SK-N-SH (cell line): Measurements from ENCODE around the gene SPAG6. TPM values are rescaled to one million over a fixed set of nuclear protein-coding genes. Genes with fewer than 3 reads are reported as not detected.

Source experiments
- CTCF ChIA-PET: fragments of 300-600, 350-600 bp; formaldehyde crosslinking; extraction: SDS; loops from one replicate; lab custom pipeline; 2021; lab: Yijun Ruan, JAX
- POLR2A ChIA-PET: fragments of 350-600 bp; sonication (Branson Sonifier 250); formaldehyde crosslinking; extraction: SDS; loops from one replicate; lab custom pipeline; 2020; ENCODE audit warnings: antibody characterized with exemption, inconsistent platforms; lab: Yijun Ruan, JAX
- DNase-seq: peaks from one replicate; pipeline ENCODE4 v3.0.0; 2012
- H2AFZ ChIP-seq: fragments of 200-600 bp; sonication (generic); 2 replicates; pipeline ENCODE4 v1.8.1; 2016; ENCODE audit warnings: antibody characterized with exemption, mild to moderate bottlenecking, low read depth
- H3F3A ChIP-seq: fragments of 200-600 bp; sonication (generic); replicated peaks from 2 replicates; pipeline ENCODE3; 2016; ENCODE audit warnings: antibody characterized with exemption, mild to moderate bottlenecking; ENCODE audit not compliant: insufficient read depth
- H3K27ac ChIP-seq, 2 experiments: fragments of 200-500 bp in 1 of 2; fragments of 200-600 bp in 1 of 2; sonication (Bioruptor generic) in 1 of 2; sonication (generic), shearing (Covaris generic) in 1 of 2; 2 replicates each; pipeline versions ENCODE4 v1.5.1 to v1.6.1; 2014 to 2016; ENCODE audit warnings: low read depth in 2 of 2, inconsistent platforms in 1 of 2, low read length in 1 of 2, mild to moderate bottlenecking in 1 of 2, mixed read lengths in 1 of 2
- H3K27me3 ChIP-seq: fragments of 200-600 bp; sonication (generic), shearing (Covaris generic); 2 replicates; pipeline ENCODE4 v1.6.1; 2016; ENCODE audit warnings: mixed run types; ENCODE audit not compliant: insufficient read depth
- H3K36me3 ChIP-seq, 2 experiments: fragments of 200-500 bp in 1 of 2; fragments of 200-600 bp in 1 of 2; sonication (Bioruptor generic) in 1 of 2; sonication (generic) in 1 of 2; replicated peaks in 1 of 2; 2 replicates each; pipeline versions ENCODE3 to v1.5.1; 2014 to 2016; ENCODE audit warnings: low read length in 1 of 2, mild to moderate bottlenecking in 1 of 2; ENCODE audit not compliant: insufficient read depth in 2 of 2, control insufficient read depth in 1 of 2
- H3K4me1 ChIP-seq, 2 experiments: fragments of 200-500 bp in 1 of 2; fragments of 200-600 bp in 1 of 2; sonication (Bioruptor generic) in 1 of 2; sonication (generic), shearing (Covaris generic) in 1 of 2; 2 replicates each; pipeline versions ENCODE4 v1.5.1 to v1.6.1; 2014 to 2016; ENCODE audit warnings: low read depth in 1 of 2, low read length in 1 of 2, mixed run types in 1 of 2; ENCODE audit not compliant: insufficient read depth in 2 of 2, control insufficient read depth in 1 of 2
- H3K4me2 ChIP-seq: fragments of 200-600 bp; sonication (generic), shearing (Covaris generic); 2 replicates; pipeline ENCODE4 v1.6.1; 2017; ENCODE audit warnings: mixed run types
- H3K4me3 ChIP-seq, 2 experiments: fragments of 200-500 bp in 1 of 2; fragments of 200-600 bp in 1 of 2; sonication (Bioruptor generic) in 1 of 2; sonication (generic), shearing (Covaris generic) in 1 of 2; 2 replicates each; pipeline versions ENCODE4 v1.5.1 to v1.8.1; 2014 to 2016; ENCODE audit warnings: low read depth in 2 of 2, inconsistent platforms in 1 of 2, low read length in 1 of 2, mild to moderate bottlenecking in 1 of 2, mixed read lengths in 1 of 2, moderate library complexity in 1 of 2
- H3K79me2 ChIP-seq: fragments of 200-600 bp; sonication (generic); 2 replicates; pipeline ENCODE4 v1.8.1; 2017; ENCODE audit warnings: mild to moderate bottlenecking; ENCODE audit not compliant: insufficient read depth
- H3K9ac ChIP-seq: fragments of 200-600 bp; sonication (generic); 2 replicates; pipeline ENCODE4 v1.6.1; 2017; ENCODE audit warnings: mixed run types
- H3K9me2 ChIP-seq: fragments of 200-600 bp; sonication (generic); 2 replicates; pipeline ENCODE4 v1.6.1; 2017; ENCODE audit warnings: mixed run types
- H3K9me3 ChIP-seq: fragments of 200-600 bp; sonication (generic); 2 replicates; pipeline ENCODE4 v1.6.1; 2017; ENCODE audit warnings: mixed run types, mild to moderate bottlenecking, moderate library complexity
- H4K20me1 ChIP-seq: fragments of 200-600 bp; sonication (generic); 2 replicates; pipeline ENCODE4 v1.6.1; 2017; ENCODE audit warnings: mild to moderate bottlenecking, mixed run types; ENCODE audit not compliant: insufficient read depth
- CHD2 ChIP-seq: fragments of 150-350 bp; IDR thresholded peaks from 2 replicates; pipeline ENCODE4 v1.6.1; 2018; ENCODE audit warnings: low read length; ENCODE audit not compliant: partially characterized antibody
- ELF1 ChIP-seq: IDR thresholded peaks from 2 replicates; pipeline ENCODE4 v1.4.0; 2012
- EZH2phosphoT487 ChIP-seq: fragments of 200-600 bp; sonication (generic); IDR thresholded peaks from 2 replicates; pipeline ENCODE4 v1.6.1; 2017; ENCODE audit warnings: low read depth, mixed run types, mild to moderate bottlenecking, antibody characterized with exemption, moderate library complexity, borderline replicate concordance
- FOSL2 ChIP-seq: IDR thresholded peaks from 2 replicates; pipeline ENCODE4 v1.4.0; 2012; ENCODE audit warnings: low read depth, mild to moderate bottlenecking, moderate library complexity, borderline replicate concordance
- FOXJ3 ChIP-seq: sonication (generic); formaldehyde crosslinking; IDR thresholded peaks from 2 replicates; pipeline ENCODE4 v1.5.1; 2020; ENCODE audit warnings: mild to moderate bottlenecking, missing genetic modification reagents
- FOXM1 ChIP-seq: IDR thresholded peaks from 2 replicates; pipeline ENCODE4 v1.4.0; 2012; ENCODE audit warnings: low read depth, mild to moderate bottlenecking
- GABPA ChIP-seq: IDR thresholded peaks from 2 replicates; pipeline ENCODE4 v1.4.0; 2012; ENCODE audit warnings: low read depth, mild to moderate bottlenecking
- GATA2 ChIP-seq: sonication (generic); formaldehyde crosslinking; IDR thresholded peaks from 2 replicates; pipeline ENCODE4 v1.5.0; 2020; ENCODE audit warnings: mild to moderate bottlenecking, missing genetic modification reagents
- JUND ChIP-seq: IDR thresholded peaks from 2 replicates; pipeline ENCODE4 v1.4.0; 2012
- MEF2A ChIP-seq: IDR thresholded peaks from 2 replicates; pipeline ENCODE4 v1.4.0; 2012; ENCODE audit warnings: low read depth, borderline replicate concordance
- NFIC ChIP-seq: IDR thresholded peaks from 2 replicates; pipeline ENCODE4 v1.4.0; 2012; ENCODE audit warnings: borderline replicate concordance
- NRF1 ChIP-seq: IDR thresholded peaks from 2 replicates; pipeline ENCODE4 v1.6.1; 2012; ENCODE audit warnings: low read depth, mild to moderate bottlenecking, low read length
- RAD21 ChIP-seq: IDR thresholded peaks from 2 replicates; pipeline ENCODE4 v1.6.1; 2012; ENCODE audit warnings: mild to moderate bottlenecking, low read length
- RXRA ChIP-seq: IDR thresholded peaks from 2 replicates; pipeline ENCODE4 v1.4.0; 2012; ENCODE audit warnings: low read depth, mild to moderate bottlenecking, borderline replicate concordance
- SIN3A ChIP-seq: IDR thresholded peaks from 2 replicates; pipeline ENCODE4 v1.6.1; 2012; ENCODE audit warnings: low read depth, mild to moderate bottlenecking, low read length, moderate library complexity, borderline replicate concordance
- TAF1 ChIP-seq: IDR thresholded peaks from 2 replicates; pipeline ENCODE4 v1.6.1; 2012; ENCODE audit warnings: low read depth, mild to moderate bottlenecking, low read length, moderate library complexity, borderline replicate concordance
- USF1 ChIP-seq: IDR thresholded peaks from 2 replicates; pipeline ENCODE4 v1.4.0; 2012; ENCODE audit warnings: low read depth, borderline replicate concordance
- YY1 ChIP-seq: IDR thresholded peaks from 2 replicates; pipeline ENCODE4 v1.4.0; 2012; ENCODE audit warnings: low read depth, mild to moderate bottlenecking
- ZBTB33 ChIP-seq: IDR thresholded peaks from 2 replicates; pipeline ENCODE4 v1.4.0; 2012; ENCODE audit warnings: low read depth, borderline replicate concordance
- WGBS: methylation state at CpG from one replicate; pipeline ENCODE4 v1.1.6; 2017; ENCODE audit warnings: low lambda C conversion rate; 5-methylcytosine and 5-hydroxymethylcytosine counted together
- polyA plus RNA-seq, 3 experiments: library from polyadenylated mRNA; depleted of rRNA; stranded (reverse); fragments of >200 nt; gene quantifications; 2 replicates each; pipeline ENCODE4 v1.2.3, GENCODE V29; 2012
- TF ChIP-seq, protein P1 (sequence below): fragments of 200-600 bp; sonication (generic); IDR thresholded peaks from 2 replicates; pipeline ENCODE4 v1.6.1; 2017; ENCODE audit warnings: antibody characterized with exemption, mild to moderate bottlenecking, moderate library complexity
- TF ChIP-seq, protein P2 (sequence below): IDR thresholded peaks from 2 replicates; pipeline ENCODE4 v1.6.1; 2012; ENCODE audit warnings: mild to moderate bottlenecking, low read depth, low read length, moderate library complexity
- TF ChIP-seq, protein P3 (sequence below): IDR thresholded peaks from 2 replicates; pipeline ENCODE4; 2012
- TF ChIP-seq, protein P4 (sequence below): IDR thresholded peaks from 2 replicates; pipeline ENCODE4 v1.4.0; 2012; ENCODE audit warnings: low read depth
- TF ChIP-seq, protein P5 (sequence below): fragments of 150-350 bp; IDR thresholded peaks from 2 replicates; pipeline ENCODE4 v1.6.1; 2017; ENCODE audit warnings: antibody characterized with exemption, low read length, low read depth, borderline replicate concordance

The SPAG6 gene
- polyA plus RNA-seq, 1 of the 3 experiments (the other 2 are of a cell fraction), result 0.77 TPM

- Histone ChIP-seq H3K27me3 (no peaks in the 10 kb centered on the region), H3K9me2 (no peaks in the 10 kb centered on the region), H3K36me3 (no peaks in the 10 kb centered on the region), H3K4me2 (peak overlapping the region; percentile 46; the same call in 1 of the 2 replicates), H3K27ac (peak overlapping the region in 1 of 2 experiments; percentile 21; a peak in 3 of 4 replicates), H3K9ac (no peak overlapping the region), H3K4me1 (peaks cover 8 to 25% of the 10 kb centered on the region in 2 experiments; a peak in 3 of 4 replicates), H3K9me3 (no peaks in the 10 kb centered on the region), H3K4me3 (no peak overlapping the region), H3F3A (peaks cover 18% of the 10 kb centered on the region), H4K20me1 (no peaks in the 10 kb centered on the region), H3K79me2 (no peaks in the 10 kb centered on the region), H2AFZ (no peak overlapping the region)
- ChIA-PET CTCF (interaction anchor here (1.3 to 1.8 kb wide), 2 partner anchors 15 to 41 kb away, joined by 3 to 6 read pairs; no protein-coding TSS in a partner anchor), POLR2A (no interaction called here)
- WGBS, result 51% methylated on average over 3 of the region's 3 CpGs
- DNase-seq, result no peak
- TF ChIP-seq, protein P1, sequence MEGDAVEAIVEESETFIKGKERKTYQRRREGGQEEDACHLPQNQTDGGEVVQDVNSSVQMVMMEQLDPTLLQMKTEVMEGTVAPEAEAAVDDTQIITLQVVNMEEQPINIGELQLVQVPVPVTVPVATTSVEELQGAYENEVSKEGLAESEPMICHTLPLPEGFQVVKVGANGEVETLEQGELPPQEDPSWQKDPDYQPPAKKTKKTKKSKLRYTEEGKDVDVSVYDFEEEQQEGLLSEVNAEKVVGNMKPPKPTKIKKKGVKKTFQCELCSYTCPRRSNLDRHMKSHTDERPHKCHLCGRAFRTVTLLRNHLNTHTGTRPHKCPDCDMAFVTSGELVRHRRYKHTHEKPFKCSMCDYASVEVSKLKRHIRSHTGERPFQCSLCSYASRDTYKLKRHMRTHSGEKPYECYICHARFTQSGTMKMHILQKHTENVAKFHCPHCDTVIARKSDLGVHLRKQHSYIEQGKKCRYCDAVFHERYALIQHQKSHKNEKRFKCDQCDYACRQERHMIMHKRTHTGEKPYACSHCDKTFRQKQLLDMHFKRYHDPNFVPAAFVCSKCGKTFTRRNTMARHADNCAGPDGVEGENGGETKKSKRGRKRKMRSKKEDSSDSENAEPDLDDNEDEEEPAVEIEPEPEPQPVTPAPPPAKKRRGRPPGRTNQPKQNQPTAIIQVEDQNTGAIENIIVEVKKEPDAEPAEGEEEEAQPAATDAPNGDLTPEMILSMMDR, result no peak
- TF ChIP-seq ZBTB33 (no peak), ELF1 (no peak), MEF2A (no peak), CHD2 (no peak), RAD21 (no peak), GABPA (no peak), NRF1 (no peak), SIN3A (no peak), FOSL2 (peak; percentile 71), RXRA (0 out of 2 replicates have a peak, but pooled peaks have one; percentile 50), EZH2phosphoT487 (no peak), TAF1 (no peak), GATA2 (CRISPR knock-in tag) (no peak), FOXM1 (no peak), FOXJ3 (CRISPR knock-in tag) (no peak), YY1 (no peak), USF1 (no peak), JUND (peak; percentile 75), NFIC (peak; percentile 71)
- TF ChIP-seq, protein P2, sequence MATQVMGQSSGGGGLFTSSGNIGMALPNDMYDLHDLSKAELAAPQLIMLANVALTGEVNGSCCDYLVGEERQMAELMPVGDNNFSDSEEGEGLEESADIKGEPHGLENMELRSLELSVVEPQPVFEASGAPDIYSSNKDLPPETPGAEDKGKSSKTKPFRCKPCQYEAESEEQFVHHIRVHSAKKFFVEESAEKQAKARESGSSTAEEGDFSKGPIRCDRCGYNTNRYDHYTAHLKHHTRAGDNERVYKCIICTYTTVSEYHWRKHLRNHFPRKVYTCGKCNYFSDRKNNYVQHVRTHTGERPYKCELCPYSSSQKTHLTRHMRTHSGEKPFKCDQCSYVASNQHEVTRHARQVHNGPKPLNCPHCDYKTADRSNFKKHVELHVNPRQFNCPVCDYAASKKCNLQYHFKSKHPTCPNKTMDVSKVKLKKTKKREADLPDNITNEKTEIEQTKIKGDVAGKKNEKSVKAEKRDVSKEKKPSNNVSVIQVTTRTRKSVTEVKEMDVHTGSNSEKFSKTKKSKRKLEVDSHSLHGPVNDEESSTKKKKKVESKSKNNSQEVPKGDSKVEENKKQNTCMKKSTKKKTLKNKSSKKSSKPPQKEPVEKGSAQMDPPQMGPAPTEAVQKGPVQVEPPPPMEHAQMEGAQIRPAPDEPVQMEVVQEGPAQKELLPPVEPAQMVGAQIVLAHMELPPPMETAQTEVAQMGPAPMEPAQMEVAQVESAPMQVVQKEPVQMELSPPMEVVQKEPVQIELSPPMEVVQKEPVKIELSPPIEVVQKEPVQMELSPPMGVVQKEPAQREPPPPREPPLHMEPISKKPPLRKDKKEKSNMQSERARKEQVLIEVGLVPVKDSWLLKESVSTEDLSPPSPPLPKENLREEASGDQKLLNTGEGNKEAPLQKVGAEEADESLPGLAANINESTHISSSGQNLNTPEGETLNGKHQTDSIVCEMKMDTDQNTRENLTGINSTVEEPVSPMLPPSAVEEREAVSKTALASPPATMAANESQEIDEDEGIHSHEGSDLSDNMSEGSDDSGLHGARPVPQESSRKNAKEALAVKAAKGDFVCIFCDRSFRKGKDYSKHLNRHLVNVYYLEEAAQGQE, result no peak
- TF ChIP-seq, protein P3, sequence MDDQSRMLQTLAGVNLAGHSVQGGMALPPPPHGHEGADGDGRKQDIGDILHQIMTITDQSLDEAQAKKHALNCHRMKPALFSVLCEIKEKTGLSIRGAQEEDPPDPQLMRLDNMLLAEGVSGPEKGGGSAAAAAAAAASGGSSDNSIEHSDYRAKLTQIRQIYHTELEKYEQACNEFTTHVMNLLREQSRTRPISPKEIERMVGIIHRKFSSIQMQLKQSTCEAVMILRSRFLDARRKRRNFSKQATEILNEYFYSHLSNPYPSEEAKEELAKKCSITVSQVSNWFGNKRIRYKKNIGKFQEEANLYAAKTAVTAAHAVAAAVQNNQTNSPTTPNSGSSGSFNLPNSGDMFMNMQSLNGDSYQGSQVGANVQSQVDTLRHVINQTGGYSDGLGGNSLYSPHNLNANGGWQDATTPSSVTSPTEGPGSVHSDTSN, result peak; percentile 96
- TF ChIP-seq, protein P4, sequence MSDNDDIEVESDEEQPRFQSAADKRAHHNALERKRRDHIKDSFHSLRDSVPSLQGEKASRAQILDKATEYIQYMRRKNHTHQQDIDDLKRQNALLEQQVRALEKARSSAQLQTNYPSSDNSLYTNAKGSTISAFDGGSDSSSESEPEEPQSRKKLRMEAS, result no peak
- TF ChIP-seq, protein P5, sequence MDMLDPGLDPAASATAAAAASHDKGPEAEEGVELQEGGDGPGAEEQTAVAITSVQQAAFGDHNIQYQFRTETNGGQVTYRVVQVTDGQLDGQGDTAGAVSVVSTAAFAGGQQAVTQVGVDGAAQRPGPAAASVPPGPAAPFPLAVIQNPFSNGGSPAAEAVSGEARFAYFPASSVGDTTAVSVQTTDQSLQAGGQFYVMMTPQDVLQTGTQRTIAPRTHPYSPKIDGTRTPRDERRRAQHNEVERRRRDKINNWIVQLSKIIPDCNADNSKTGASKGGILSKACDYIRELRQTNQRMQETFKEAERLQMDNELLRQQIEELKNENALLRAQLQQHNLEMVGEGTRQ, result no peak
Measured at GRCh38 chr10:22427101-22427500, 81.8 kb downstream of the SPAG6 start.
